ENCODE results near the gene C10orf67. TPM values are rescaled to one million over a fixed set of nuclear protein-coding genes. Genes with fewer than 3 reads are reported as not detected.

C10orf67 gene
- total RNA-seq, 2 experiments from 2014 or later = not detected

- Histone ChIP-seq H3K27ac (ENCODE audit: low read depth, low read length, poor library complexity, severe bottlenecking) (no peak overlapping the region), H3K9me3 (ENCODE audit: low read length) (no peaks in the 10 kb centered on the region), H3K4me1 (ENCODE audit: insufficient read depth, low read length, poor library complexity, severe bottlenecking) (no peaks in the 10 kb centered on the region), H3K36me3 (ENCODE audit: insufficient read depth, low read length) (no peaks in the 10 kb centered on the region), H3K4me3 (ENCODE audit: low read depth, low read length, poor library complexity, severe bottlenecking) (no peak overlapping the region), H2AFZ (ENCODE audit: low read length) (no peak overlapping the region), H3K4me2 (ENCODE audit: low read length) (no peak overlapping the region), H3K9me2 (ENCODE audit: insufficient read depth, low read length) (no peaks in the 10 kb centered on the region), H4K20me1 (ENCODE audit: insufficient read depth, low read length) (no peaks in the 10 kb centered on the region), H3K79me2 (ENCODE audit: insufficient read depth, low read depth, low read length) (no peaks in the 10 kb centered on the region)
- ChIA-PET POLR2A (no interaction called here), CTCF (ENCODE audit: unreplicated experiment) (no interaction called here)
- no TSS peak for BruUV-seq (replicated peaks)
- intact Hi-C loops (cut with micrococcal nuclease; ENCODE audit: unreplicated experiment) = no loop called here
- TF ChIP-seq EZH2phosphoT487 (IDR thresholded peaks at IDR 0.05; ENCODE audit: borderline replicate concordance, low read depth, low read length) = no peak
- TF ChIP-seq, protein P1, sequence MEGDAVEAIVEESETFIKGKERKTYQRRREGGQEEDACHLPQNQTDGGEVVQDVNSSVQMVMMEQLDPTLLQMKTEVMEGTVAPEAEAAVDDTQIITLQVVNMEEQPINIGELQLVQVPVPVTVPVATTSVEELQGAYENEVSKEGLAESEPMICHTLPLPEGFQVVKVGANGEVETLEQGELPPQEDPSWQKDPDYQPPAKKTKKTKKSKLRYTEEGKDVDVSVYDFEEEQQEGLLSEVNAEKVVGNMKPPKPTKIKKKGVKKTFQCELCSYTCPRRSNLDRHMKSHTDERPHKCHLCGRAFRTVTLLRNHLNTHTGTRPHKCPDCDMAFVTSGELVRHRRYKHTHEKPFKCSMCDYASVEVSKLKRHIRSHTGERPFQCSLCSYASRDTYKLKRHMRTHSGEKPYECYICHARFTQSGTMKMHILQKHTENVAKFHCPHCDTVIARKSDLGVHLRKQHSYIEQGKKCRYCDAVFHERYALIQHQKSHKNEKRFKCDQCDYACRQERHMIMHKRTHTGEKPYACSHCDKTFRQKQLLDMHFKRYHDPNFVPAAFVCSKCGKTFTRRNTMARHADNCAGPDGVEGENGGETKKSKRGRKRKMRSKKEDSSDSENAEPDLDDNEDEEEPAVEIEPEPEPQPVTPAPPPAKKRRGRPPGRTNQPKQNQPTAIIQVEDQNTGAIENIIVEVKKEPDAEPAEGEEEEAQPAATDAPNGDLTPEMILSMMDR (conservative IDR thresholded peaks at IDR 0.05; ENCODE audit: low read length) = no peak
- DNase-seq (ENCODE audit: low spot score) = no peak
Measured at GRCh38 chr10:23189024-23189423, 155.6 kb downstream of the C10orf67 start.

DNA sequence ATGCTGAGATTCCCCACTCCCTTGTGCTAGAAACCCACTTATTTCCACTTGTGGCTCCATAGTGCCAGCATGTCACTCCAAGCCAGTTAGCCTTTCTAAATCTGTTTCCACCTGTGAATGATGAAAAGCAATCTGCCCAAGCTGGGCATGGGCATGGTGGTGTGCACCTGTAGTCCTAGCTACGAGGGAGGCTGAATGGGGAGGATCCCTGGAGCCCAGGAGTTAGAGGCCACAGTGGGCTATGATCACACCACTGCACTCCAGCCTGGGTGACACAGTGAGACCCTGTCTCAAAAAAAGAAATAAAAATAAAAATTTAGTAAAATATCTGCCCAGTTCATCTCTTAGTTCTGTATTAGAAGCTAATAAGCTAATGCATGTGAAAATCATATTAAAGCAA, 157.4 kb downstream of the C10orf67 start:
- intact Hi-C loops (cut with micrococcal nuclease; ENCODE audit: unreplicated experiment) = no loop called here
- H3K4me1 ChIP-seq (ENCODE audit: insufficient read depth, low read length, poor library complexity, severe bottlenecking) = no peaks in the 10 kb centered on the region
- ChIA-PET POLR2A (interaction anchor here (0.6 kb wide), 1 partner anchor 696 kb away, joined by 3 read pairs; no protein-coding TSS in a partner anchor), CTCF (ENCODE audit: unreplicated experiment) (no interaction called here)
- TF ChIP-seq, protein P1 (conservative IDR thresholded peaks at IDR 0.05; ENCODE audit: low read length) = no peak
- no peak for TF ChIP-seq EZH2phosphoT487 (IDR thresholded peaks at IDR 0.05; ENCODE audit: borderline replicate concordance, low read depth, low read length)
- no peaks in the 10 kb centered on the region for H3K9me2 ChIP-seq (ENCODE audit: insufficient read depth, low read length)
- no TSS peak for BruUV-seq (replicated peaks)
- no peaks in the 10 kb centered on the region for H3K36me3 ChIP-seq (ENCODE audit: insufficient read depth, low read length)
- no peak overlapping the region for H3K4me2 ChIP-seq (ENCODE audit: low read length)
- H4K20me1 ChIP-seq (ENCODE audit: insufficient read depth, low read length) = no peaks in the 10 kb centered on the region
- H3K9me3 ChIP-seq (ENCODE audit: low read length) = no peaks in the 10 kb centered on the region
- no peak overlapping the region for H2AFZ ChIP-seq (ENCODE audit: low read length)
- H3K4me3 ChIP-seq (ENCODE audit: low read depth, low read length, poor library complexity, severe bottlenecking) = no peak overlapping the region
- H3K79me2 ChIP-seq (ENCODE audit: insufficient read depth, low read depth, low read length) = no peaks in the 10 kb centered on the region
- H3K27ac ChIP-seq (ENCODE audit: low read depth, low read length, poor library complexity, severe bottlenecking) = no peak overlapping the region
- DNase-seq (ENCODE audit: low spot score) = no peak

GRCh38 chr10:23186697-23187096, 157.9 kb downstream of the C10orf67 start:
- Histone ChIP-seq H3K27ac (ENCODE audit: low read depth, low read length, poor library complexity, severe bottlenecking) (no peak overlapping the region), H3K9me3 (ENCODE audit: low read length) (no peaks in the 10 kb centered on the region), H2AFZ (ENCODE audit: low read length) (no peak overlapping the region), H3K79me2 (ENCODE audit: insufficient read depth, low read depth, low read length) (no peaks in the 10 kb centered on the region), H3K4me2 (ENCODE audit: low read length) (no peak overlapping the region), H4K20me1 (ENCODE audit: insufficient read depth, low read length) (no peaks in the 10 kb centered on the region), H3K36me3 (ENCODE audit: insufficient read depth, low read length) (no peaks in the 10 kb centered on the region), H3K4me1 (ENCODE audit: insufficient read depth, low read length, poor library complexity, severe bottlenecking) (no peaks in the 10 kb centered on the region), H3K9me2 (ENCODE audit: insufficient read depth, low read length) (no peaks in the 10 kb centered on the region), H3K4me3 (ENCODE audit: low read depth, low read length, poor library complexity, severe bottlenecking) (no peak overlapping the region)
- DNase-seq (ENCODE audit: low spot score) = no peak
- intact Hi-C loops (cut with micrococcal nuclease; ENCODE audit: unreplicated experiment) = no loop called here
- POLR2A ChIA-PET = interaction anchor here (0.6 to 0.7 kb wide), 2 partner anchors 85 to 696 kb away, joined by 3 read pairs; no protein-coding TSS in a partner anchor
- TF ChIP-seq, protein P1 (conservative IDR thresholded peaks at IDR 0.05; ENCODE audit: low read length) = no peak
- no peak for TF ChIP-seq EZH2phosphoT487 (IDR thresholded peaks at IDR 0.05; ENCODE audit: borderline replicate concordance, low read depth, low read length)
- BruUV-seq (replicated peaks) = no TSS peak
- CTCF ChIA-PET (ENCODE audit: unreplicated experiment) = no interaction called here

Data from OCI-LY7 (cell line).